AG10803 (cell line): ENCODE results near the gene C1orf167.

Source experiments
- DNase-seq: peaks from one replicate; pipeline ENCODE4 v3.0.0; 2010; ENCODE audit warnings: low read depth
- H3K4me3 ChIP-seq: 2 replicates; pipeline ENCODE4 v1.5.1; 2011; ENCODE audit warnings: mild to moderate bottlenecking, low read length, control low read depth
- CTCF ChIP-seq: conservative IDR thresholded peaks from 2 replicates; pipeline ENCODE4 v1.5.1; 2011; ENCODE audit warnings: mild to moderate bottlenecking, low read length, control low read depth, inconsistent platforms

Gene C1orf167

DNA sequence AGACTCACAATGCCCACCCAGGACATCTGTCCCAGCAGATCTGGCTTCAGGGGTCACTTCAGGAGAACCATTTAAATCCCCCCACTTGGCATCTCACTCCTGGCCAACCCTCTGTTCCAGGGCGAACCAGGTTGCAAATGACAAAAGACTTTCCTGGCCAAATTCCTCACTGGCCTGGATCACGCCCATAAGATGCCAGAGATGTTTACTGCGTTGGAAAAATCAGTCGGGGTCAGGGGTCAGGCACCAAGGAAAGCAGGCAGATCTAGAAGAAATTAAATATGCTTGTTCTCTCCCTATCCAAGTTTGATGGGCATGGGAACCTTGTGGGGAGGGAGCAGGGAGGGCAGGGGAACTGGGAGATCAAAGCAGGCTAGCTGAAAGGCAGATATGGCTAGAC lies 40.7 kb upstream of the C1orf167 start:
- no peak for DNase-seq
- no peak overlapping the region for H3K4me3 ChIP-seq
- no peak for TF ChIP-seq CTCF

DNA sequence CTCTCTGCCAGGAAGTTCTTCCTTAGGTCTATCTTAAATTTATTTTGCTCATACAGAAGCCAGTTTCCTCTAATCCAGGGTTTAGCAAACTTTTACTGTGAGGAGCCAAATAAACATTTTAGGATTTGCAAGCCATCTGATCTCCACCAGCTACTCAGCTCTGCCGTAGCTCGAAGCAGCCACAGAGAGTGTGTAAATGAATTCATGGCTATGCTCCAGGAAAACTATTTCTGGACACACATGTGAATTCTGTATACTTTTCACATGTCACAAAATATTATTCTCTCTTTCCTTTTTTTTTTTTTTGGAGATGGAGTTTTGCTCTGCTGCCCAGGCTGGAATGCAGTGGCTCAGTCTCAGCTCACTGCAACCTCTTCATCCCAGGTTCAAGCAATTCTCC lies 39.5 kb upstream of the C1orf167 start:
- no peak for DNase-seq
- TF ChIP-seq CTCF: no peak
- no peak overlapping the region for H3K4me3 ChIP-seq

GRCh38 chr1:11725616-11726015 lies 36.4 kb upstream of the C1orf167 start:
- DNase-seq: no peak
- no peak for TF ChIP-seq CTCF
- H3K4me3 ChIP-seq: no peak overlapping the region

GRCh38 chr1:11727119-11727518 lies 34.9 kb upstream of the C1orf167 start:
- H3K4me3 ChIP-seq: no peak overlapping the region
- no peak for TF ChIP-seq CTCF
- DNase-seq: no peak

- TF ChIP-seq CTCF: no peak
- DNase-seq: no peak
- no peak overlapping the region for H3K4me3 ChIP-seq
Measured at GRCh38 chr1:11728126-11728806, 33.7 kb upstream of the C1orf167 start.

DNA sequence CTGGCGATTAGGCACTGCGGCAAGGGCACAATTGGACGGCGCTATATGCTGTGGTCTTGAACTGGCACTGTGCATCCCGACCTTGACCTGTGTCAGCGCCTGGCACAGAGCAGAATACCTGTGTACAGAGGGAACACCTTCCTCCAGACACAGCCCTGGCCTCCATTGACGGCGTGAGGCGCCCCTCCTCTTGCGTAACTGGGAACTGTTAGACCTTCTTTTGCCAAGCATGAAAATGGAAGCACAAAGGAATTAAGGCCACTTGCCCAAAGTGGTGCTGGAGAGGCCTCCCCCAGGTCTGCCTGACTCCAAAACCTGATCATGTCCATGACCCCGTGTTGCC lies 32.9 kb upstream of the C1orf167 start:
- H3K4me3 ChIP-seq: no peak overlapping the region
- DNase-seq: no peak
- no peak for TF ChIP-seq CTCF

DNA sequence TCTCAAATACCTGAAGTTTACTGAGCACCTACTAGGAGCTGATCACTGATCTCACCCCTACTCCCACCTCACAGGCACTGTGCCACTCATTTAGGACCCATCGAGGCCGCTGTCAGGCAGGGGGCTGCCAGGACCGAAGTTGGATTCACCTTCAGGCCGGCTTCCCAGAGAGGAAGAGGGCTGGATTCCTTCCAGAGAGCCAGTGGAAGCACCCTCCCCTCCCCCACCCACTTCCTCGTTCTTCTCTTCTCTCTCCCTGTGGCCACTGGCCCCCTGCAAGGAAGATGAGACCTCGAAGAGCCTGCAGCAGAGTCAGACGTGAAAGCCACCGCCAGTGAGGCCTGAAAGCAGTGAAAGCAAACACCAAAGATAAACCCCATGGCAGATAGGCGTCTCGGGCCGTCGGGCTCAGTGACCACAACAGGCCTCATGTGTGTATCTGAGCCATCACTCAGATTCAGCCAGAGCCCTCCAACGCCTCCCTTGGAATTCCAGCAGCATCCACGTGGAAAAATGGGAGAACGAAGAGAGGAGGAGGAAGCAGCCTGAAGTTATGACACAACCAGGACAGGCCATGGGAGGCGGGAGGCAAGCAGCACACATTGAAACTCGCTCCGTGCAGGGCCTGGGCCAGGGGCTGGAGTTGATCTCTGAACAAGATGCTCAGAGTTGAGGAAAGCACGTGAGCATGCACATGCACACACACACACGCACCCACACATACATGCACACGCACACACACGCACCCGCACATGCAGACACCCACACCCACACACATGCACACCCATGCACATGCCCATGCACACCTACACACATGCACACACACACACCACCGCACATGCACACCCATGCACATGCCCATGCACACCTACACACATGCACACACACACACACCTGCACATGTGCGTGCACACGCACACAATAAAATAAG lies 32.2 kb upstream of the C1orf167 start:
- no peak for TF ChIP-seq CTCF
- no peak for DNase-seq
- no peak overlapping the region for H3K4me3 ChIP-seq
